ENCODE data around the gene DNM3. TPM values are rescaled to one million over a fixed set of nuclear protein-coding genes. Genes with fewer than 3 reads are reported as not detected.

DNM3 gene
- total RNA-seq, 2 experiments from 2014 or later, result 1.5 to 1.6 TPM

- Mint-ChIP-seq H3K27ac (no peak overlapping the region), H3K4me1 (ENCODE audit: low read depth) (peaks cover 24% of the 10 kb centered on the region), H3K4me3 (no peak overlapping the region), H3K9me3 (ENCODE audit: insufficient read depth) (no peaks in the 10 kb centered on the region), H3K27me3 (ENCODE audit: low read depth) (no peaks in the 10 kb centered on the region), H3K36me3 (ENCODE audit: low read depth) (no peaks in the 10 kb centered on the region)
- ChIA-PET CTCF (interaction anchor here (0.6 to 4.6 kb wide), 18 partner anchors 8 to 709 kb away, joined by 3 to 27 read pairs (median 4); partner anchors contain the start of genes SUCO and VAMP4), POLR2A (no interaction called here)
- ATAC-seq, result no peak
- no peak for DNase-seq
These were observed 609.2 kb downstream of the DNM3 start for GRCh38 chr1:172450524-172450885.

- no peak for ATAC-seq
- CTCF ChIA-PET, result interaction anchor here (0.9 to 4.6 kb wide), 17 partner anchors 7 to 448 kb away, joined by 3 to 27 read pairs (median 6); partner anchors contain the start of genes PIGC and SUCO
- Mint-ChIP-seq H3K36me3 (ENCODE audit: low read depth) (no peaks in the 10 kb centered on the region), H3K27ac (no peak overlapping the region), H3K27me3 (ENCODE audit: low read depth) (no peaks in the 10 kb centered on the region), H3K9me3 (ENCODE audit: insufficient read depth) (no peaks in the 10 kb centered on the region), H3K4me3 (no peak overlapping the region), H3K4me1 (ENCODE audit: low read depth) (peaks cover 24% of the 10 kb centered on the region)
- POLR2A ChIA-PET, result no interaction called here
- no peak for DNase-seq
These were observed 609.7 kb downstream of the DNM3 start for GRCh38 chr1:172451002-172451443.

GRCh38 chr1:172452536-172453152 is 611.3 kb downstream of the DNM3 start:
- Mint-ChIP-seq H3K4me3 (no peak overlapping the region), H3K36me3 (ENCODE audit: low read depth) (no peaks in the 10 kb centered on the region), H3K27me3 (ENCODE audit: low read depth) (no peaks in the 10 kb centered on the region), H3K9me3 (ENCODE audit: insufficient read depth) (no peaks in the 10 kb centered on the region), H3K27ac (no peak overlapping the region), H3K4me1 (ENCODE audit: low read depth) (peaks cover 24% of the 10 kb centered on the region)
- DNase-seq, result no peak
- ATAC-seq, result no peak
- POLR2A ChIA-PET, result no interaction called here
- CTCF ChIA-PET, result interaction anchor here (0.8 to 4.6 kb wide), 4 partner anchors 9 to 450 kb away, joined by 3 to 27 read pairs (median 11); partner anchors contain the start of gene PIGC

GRCh38 chr1:172453153-172453545 is 611.9 kb downstream of the DNM3 start:
- Mint-ChIP-seq H3K27ac (no peak overlapping the region), H3K27me3 (ENCODE audit: low read depth) (no peaks in the 10 kb centered on the region), H3K4me1 (ENCODE audit: low read depth) (peaks cover 24% of the 10 kb centered on the region), H3K9me3 (ENCODE audit: insufficient read depth) (no peaks in the 10 kb centered on the region), H3K36me3 (ENCODE audit: low read depth) (no peaks in the 10 kb centered on the region), H3K4me3 (no peak overlapping the region)
- ATAC-seq, result no peak
- CTCF ChIA-PET, result interaction anchor here (0.8 to 4.6 kb wide), 4 partner anchors 9 to 451 kb away, joined by 3 to 27 read pairs (median 10); partner anchors contain the start of gene PIGC
- no peak for DNase-seq
- POLR2A ChIA-PET, result no interaction called here

GRCh38 chr1:172453607-172454006 is 612.3 kb downstream of the DNM3 start:
- no peaks in the 10 kb centered on the region for H3K36me3 Mint-ChIP-seq (ENCODE audit: low read depth)
- DNase-seq (no peak), ATAC-seq (no peak)
- H3K9me3 Mint-ChIP-seq (ENCODE audit: insufficient read depth), result no peaks in the 10 kb centered on the region
- peaks cover 24% of the 10 kb centered on the region for H3K4me1 Mint-ChIP-seq (ENCODE audit: low read depth)
- POLR2A ChIA-PET, result no interaction called here
- no peak overlapping the region for H3K4me3 Mint-ChIP-seq
- no peak overlapping the region for H3K27ac Mint-ChIP-seq
- no peaks in the 10 kb centered on the region for H3K27me3 Mint-ChIP-seq (ENCODE audit: low read depth)
- CTCF ChIA-PET, result interaction anchor here (1.5 to 4.6 kb wide), 2 partner anchors 9 to 10 kb away, joined by 3 to 18 read pairs; partner anchors contain the start of gene PIGC

GRCh38 chr1:172455451-172455850 is 614.2 kb downstream of the DNM3 start:
- POLR2A ChIA-PET, result no interaction called here
- no peak overlapping the region for H3K27ac Mint-ChIP-seq
- no peak for DNase-seq
- no peak overlapping the region for H3K4me3 Mint-ChIP-seq
- peaks cover 12% of the 10 kb centered on the region for H3K4me1 Mint-ChIP-seq (ENCODE audit: low read depth)
- ATAC-seq, result no peak
- CTCF ChIA-PET, result interaction anchor here (4.6 kb wide), 1 partner anchor 12 kb away, joined by 18 read pairs; the partner anchor contains the start of gene PIGC
- H3K27me3 Mint-ChIP-seq (ENCODE audit: low read depth), result peaks cover 12% of the 10 kb centered on the region
- H3K36me3 Mint-ChIP-seq (ENCODE audit: low read depth), result no peaks in the 10 kb centered on the region
- no peaks in the 10 kb centered on the region for H3K9me3 Mint-ChIP-seq (ENCODE audit: insufficient read depth)

- Mint-ChIP-seq H3K4me3 (no peak overlapping the region), H3K4me1 (ENCODE audit: low read depth) (peaks cover 3% of the 10 kb centered on the region), H3K9me3 (ENCODE audit: insufficient read depth) (no peaks in the 10 kb centered on the region), H3K27ac (no peak overlapping the region), H3K27me3 (ENCODE audit: low read depth) (peaks cover 12% of the 10 kb centered on the region), H3K36me3 (ENCODE audit: low read depth) (no peaks in the 10 kb centered on the region)
- no peak for ATAC-seq
- ChIA-PET POLR2A (no interaction called here), CTCF (interaction anchor here (1.4 kb wide), 1 partner anchor 13 kb away, joined by 3 read pairs; no protein-coding TSS in a partner anchor)
- no peak for DNase-seq
These were observed 615.1 kb downstream of the DNM3 start for GRCh38 chr1:172456344-172456769.

- Mint-ChIP-seq H3K27me3 (ENCODE audit: low read depth) (peaks cover 12% of the 10 kb centered on the region), H3K9me3 (ENCODE audit: insufficient read depth) (no peaks in the 10 kb centered on the region), H3K36me3 (ENCODE audit: low read depth) (no peaks in the 10 kb centered on the region), H3K27ac (no peak overlapping the region), H3K4me1 (ENCODE audit: low read depth) (peaks cover 3% of the 10 kb centered on the region), H3K4me3 (no peak overlapping the region)
- ATAC-seq (no peak), DNase-seq (no peak)
- ChIA-PET POLR2A (no interaction called here), CTCF (interaction anchor here (1.4 to 2.0 kb wide), 3 partner anchors 8 to 14 kb away, joined by 3 to 6 read pairs (median 5); no protein-coding TSS in a partner anchor)
These were observed 616.3 kb downstream of the DNM3 start for GRCh38 chr1:172457479-172458130.

- DNase-seq (no peak), ATAC-seq (no peak)
- peaks cover 16% of the 10 kb centered on the region for H3K27me3 Mint-ChIP-seq (ENCODE audit: low read depth)
- H3K36me3 Mint-ChIP-seq (ENCODE audit: low read depth), result no peaks in the 10 kb centered on the region
- H3K27ac Mint-ChIP-seq, result no peak overlapping the region
- ChIA-PET POLR2A (no interaction called here), CTCF (interaction anchor here (1.1 to 1.8 kb wide), 4 partner anchors 10 to 458 kb away, joined by 3 to 11 read pairs (median 5); partner anchors contain the start of gene PIGC)
- peaks cover 9% of the 10 kb centered on the region for H3K4me1 Mint-ChIP-seq (ENCODE audit: low read depth)
- H3K9me3 Mint-ChIP-seq (ENCODE audit: insufficient read depth), result no peaks in the 10 kb centered on the region
- no peak overlapping the region for H3K4me3 Mint-ChIP-seq
These were observed 618.9 kb downstream of the DNM3 start for GRCh38 chr1:172460177-172460576.

GRCh38 chr1:172460887-172461315 is 619.6 kb downstream of the DNM3 start:
- Mint-ChIP-seq H3K27ac (no peak overlapping the region), H3K9me3 (ENCODE audit: insufficient read depth) (no peaks in the 10 kb centered on the region), H3K36me3 (ENCODE audit: low read depth) (no peaks in the 10 kb centered on the region), H3K27me3 (ENCODE audit: low read depth) (peaks cover 18% of the 10 kb centered on the region), H3K4me3 (no peak overlapping the region), H3K4me1 (ENCODE audit: low read depth) (peaks cover 11% of the 10 kb centered on the region)
- ATAC-seq, result no peak
- CTCF ChIA-PET, result interaction anchor here (1.1 to 1.8 kb wide), 4 partner anchors 11 to 458 kb away, joined by 3 to 11 read pairs (median 5); partner anchors contain the start of gene PIGC
- POLR2A ChIA-PET, result no interaction called here
- DNase-seq, result no peak
